Stimulated activated naive CD8-positive, alpha-beta T cell treated with anti-CD3 and anti-CD28 coated beads, Interleukin-15, amount 100 ng/mL, for 72 hours (primary cell): ENCODE measurements around the gene BTBD2.

ENCODE experiments used
- ATAC-seq: fragments of 150-1000 bp; cut with Tn5 transposase; 2 replicates; pipeline ENCODE4 v1.10.0; 2021; ENCODE audit warnings: mild to moderate bottlenecking, moderate library complexity
- DNase-seq, 2 donors: peaks; one replicate each; pipeline ENCODE4 v3.0.0; 2021 to 2022
- H3K27ac Mint-ChIP-seq, 2 donors: one replicate each; pipeline ENCODE4 v1.8.0; 2022; ENCODE audit warnings: mild to moderate bottlenecking in 2 of 2, mixed read lengths in 2 of 2, moderate library complexity in 2 of 2
- H3K27me3 Mint-ChIP-seq: one replicate; pipeline ENCODE4 v1.8.0; 2022; ENCODE audit warnings: mixed read lengths
- H3K4me1 Mint-ChIP-seq: one replicate; pipeline ENCODE4 v1.8.0; 2022; ENCODE audit warnings: mild to moderate bottlenecking, mixed read lengths
- H3K4me3 Mint-ChIP-seq, 2 donors: one replicate each; pipeline ENCODE4 v1.8.0; 2022; ENCODE audit warnings: mild to moderate bottlenecking in 2 of 2, mixed read lengths in 2 of 2, moderate library complexity in 1 of 2
- H3K9me3 Mint-ChIP-seq, 2 donors: one replicate each; pipeline ENCODE4 v1.8.0; 2022; ENCODE audit warnings: mixed read lengths in 2 of 2

Gene BTBD2

GRCh38 chr19:2054763-2055162, 39.2 kb upstream of the BTBD2 start:
- Mint-ChIP-seq H3K9me3 (no peaks in the 10 kb centered on the region), H3K27ac (no peak overlapping the region), H3K4me3 (peak overlapping the region in 1 of 2 donors; percentile 64), H3K4me1 (peaks cover 89% of the 10 kb centered on the region), H3K27me3 (no peaks in the 10 kb centered on the region)
- no peak for ATAC-seq
- DNase-seq, result no peak

GRCh38 chr19:2053601-2054389, 38.3 kb upstream of the BTBD2 start:
- Mint-ChIP-seq H3K4me1 (peaks cover 90% of the 10 kb centered on the region), H3K27ac (peak overlapping the region; percentile 67 to 85), H3K9me3 (no peaks in the 10 kb centered on the region), H3K4me3 (peak overlapping the region in 1 of 2 donors; percentile 26), H3K27me3 (no peaks in the 10 kb centered on the region)
- ATAC-seq (no peak), DNase-seq (no peak)

DNA sequence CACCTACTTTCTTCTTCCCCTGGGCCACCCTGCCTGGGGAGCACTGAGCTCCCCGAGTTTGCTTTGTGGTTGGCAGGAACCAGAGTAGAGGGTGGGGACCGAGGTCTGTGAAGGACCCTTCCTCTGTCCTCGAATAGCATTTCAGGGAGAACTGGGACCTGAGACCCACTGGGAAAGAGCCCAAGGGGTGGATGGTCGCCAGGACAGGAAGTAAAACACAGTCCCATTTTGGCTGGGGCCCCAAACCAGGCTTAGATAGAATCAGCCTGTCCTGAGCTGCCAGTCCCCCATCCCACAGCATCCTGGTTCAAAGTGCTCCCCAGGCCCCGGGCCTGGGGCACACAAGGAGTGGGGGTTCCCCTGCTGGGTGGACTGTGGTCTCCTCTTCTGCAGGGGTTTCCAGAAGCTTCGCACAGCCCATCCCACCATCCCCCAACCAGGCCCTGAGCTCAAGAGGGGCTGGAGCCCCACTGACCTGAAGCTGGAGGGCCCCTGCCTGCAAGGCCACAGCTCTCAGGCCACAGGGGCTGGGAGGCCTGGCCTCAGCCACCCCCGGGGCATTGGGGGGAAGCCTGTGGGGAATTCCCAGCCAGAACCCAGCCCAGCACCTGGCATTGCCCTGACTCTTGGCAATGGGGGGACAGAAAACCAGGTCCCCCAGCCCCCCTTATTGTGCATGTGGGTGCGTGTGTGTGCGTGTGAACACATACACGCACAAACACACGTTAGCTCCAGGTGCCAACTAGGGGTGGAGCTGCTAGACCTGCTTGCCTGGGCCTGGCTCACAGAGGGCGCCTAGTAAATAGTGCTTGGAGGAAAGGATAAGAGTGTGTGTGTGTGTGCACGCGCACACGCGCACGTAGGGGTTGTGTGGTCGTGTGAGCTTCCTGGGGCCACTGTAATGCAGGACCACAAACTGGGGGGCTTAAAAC, 36.5 kb upstream of the BTBD2 start:
- ATAC-seq, result peak; percentile 21

DNA sequence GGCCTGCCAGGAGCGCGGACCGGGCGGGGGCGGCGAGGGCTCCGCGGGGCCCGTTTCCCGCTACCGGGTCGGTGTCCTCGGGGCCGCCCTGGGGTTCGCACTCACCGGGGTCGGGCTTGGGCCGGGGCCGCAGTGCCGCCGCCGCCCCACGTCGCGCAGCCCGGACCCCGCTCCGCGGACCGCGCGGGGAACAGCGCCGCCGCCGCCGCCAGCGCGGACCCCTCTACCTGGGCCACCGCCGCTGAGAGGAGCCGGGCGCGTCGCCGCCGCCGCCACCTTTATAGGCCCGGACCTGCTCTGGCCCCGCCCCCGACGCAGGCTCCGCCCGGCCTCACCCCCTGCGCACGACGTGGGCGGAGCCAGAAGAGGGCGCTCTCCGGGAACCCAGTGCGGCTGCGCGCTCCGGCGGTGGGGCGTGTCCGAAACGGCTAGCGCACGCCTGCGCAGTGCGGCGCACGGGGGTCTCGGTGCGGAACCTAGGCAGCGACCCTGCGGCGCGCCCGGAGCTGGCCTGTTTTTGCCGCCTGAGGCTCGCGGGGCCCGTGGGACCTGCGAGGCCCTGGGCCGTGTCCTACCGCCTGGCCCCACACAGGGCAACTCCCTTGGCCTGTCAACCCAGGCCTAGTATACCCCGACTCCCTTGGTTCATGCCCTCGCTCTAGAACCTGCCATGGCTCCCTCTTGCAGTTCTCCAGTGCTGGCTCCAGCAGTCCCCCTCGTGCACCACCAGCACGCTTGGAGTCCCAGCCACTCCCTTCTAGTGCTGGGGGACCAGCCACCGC, 35.7 kb upstream of the BTBD2 start, which contains the start of gene MKNK2:
MKNK2 (minus strand) TSS at position 254 of the 782 bp plus-strand sequence. CDS start 393 bp downstream, outside the sequence.
- H3K27ac Mint-ChIP-seq, result peak within 1 kb of the TSS; percentile 88 to 99
- ATAC-seq (peak; percentile 81), DNase-seq (peak; percentile 95 to 98)
- peaks cover 86% of the 10 kb centered on the region for H3K4me1 Mint-ChIP-seq
- peak within 1 kb of the TSS; percentile 89 to 92 for H3K4me3 Mint-ChIP-seq
- H3K27me3 Mint-ChIP-seq, result no peaks in the 10 kb centered on the region
- H3K9me3 Mint-ChIP-seq, result no peaks in the 10 kb centered on the region

More for the DNA sequence above, 36.5 kb upstream of the BTBD2 start:
- H3K27ac Mint-ChIP-seq, result peak overlapping the region; percentile 88 to 99
- H3K27me3 Mint-ChIP-seq, result no peaks in the 10 kb centered on the region
- peak overlapping the region; percentile 84 to 87 for H3K4me3 Mint-ChIP-seq
- H3K9me3 Mint-ChIP-seq, result no peaks in the 10 kb centered on the region
- peaks cover 90% of the 10 kb centered on the region for H3K4me1 Mint-ChIP-seq
- peak; percentile 53 to 59 for DNase-seq

DNA sequence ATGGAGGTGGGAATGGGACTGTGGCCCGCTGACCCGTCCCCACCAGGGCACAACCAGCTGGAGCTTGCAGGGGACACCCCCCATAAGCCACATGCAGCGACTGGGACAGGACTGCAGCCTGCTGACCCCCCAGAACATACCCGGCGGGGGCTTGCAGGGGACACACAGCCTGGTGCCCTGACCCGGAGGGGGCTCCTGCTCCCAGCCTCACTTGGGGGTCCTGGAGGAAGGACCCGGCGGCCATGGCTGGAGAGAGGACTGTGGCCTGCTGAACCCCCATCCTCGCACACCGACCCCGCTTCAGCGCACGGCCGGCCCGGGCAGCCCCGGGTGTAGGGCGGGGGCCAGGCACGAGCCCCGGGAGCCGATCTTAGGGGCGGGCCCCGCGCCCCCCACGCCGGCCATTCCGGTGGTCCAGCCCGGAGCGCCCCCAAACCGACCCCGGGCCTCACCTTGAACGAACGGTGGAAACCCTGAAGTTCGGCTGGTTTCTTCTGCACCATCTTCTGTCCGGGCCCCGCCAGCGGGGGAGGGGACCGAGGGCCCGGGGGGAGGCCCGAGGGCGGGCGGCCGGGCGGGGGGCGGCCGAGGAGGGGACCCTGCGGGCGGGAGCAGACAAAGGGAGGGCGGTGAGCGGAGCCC, 35.0 kb upstream of the BTBD2 start:
- H3K4me1 Mint-ChIP-seq, result peaks cover 86% of the 10 kb centered on the region
- H3K4me3 Mint-ChIP-seq, result peak overlapping the region; percentile 89 to 92
- DNase-seq (peak in 1 of 2 donors; percentile 49), ATAC-seq (peak; percentile 21)
- no peaks in the 10 kb centered on the region for H3K9me3 Mint-ChIP-seq
- no peaks in the 10 kb centered on the region for H3K27me3 Mint-ChIP-seq
- peak overlapping the region in 1 of 2 donors; percentile 95 for H3K27ac Mint-ChIP-seq

DNA sequence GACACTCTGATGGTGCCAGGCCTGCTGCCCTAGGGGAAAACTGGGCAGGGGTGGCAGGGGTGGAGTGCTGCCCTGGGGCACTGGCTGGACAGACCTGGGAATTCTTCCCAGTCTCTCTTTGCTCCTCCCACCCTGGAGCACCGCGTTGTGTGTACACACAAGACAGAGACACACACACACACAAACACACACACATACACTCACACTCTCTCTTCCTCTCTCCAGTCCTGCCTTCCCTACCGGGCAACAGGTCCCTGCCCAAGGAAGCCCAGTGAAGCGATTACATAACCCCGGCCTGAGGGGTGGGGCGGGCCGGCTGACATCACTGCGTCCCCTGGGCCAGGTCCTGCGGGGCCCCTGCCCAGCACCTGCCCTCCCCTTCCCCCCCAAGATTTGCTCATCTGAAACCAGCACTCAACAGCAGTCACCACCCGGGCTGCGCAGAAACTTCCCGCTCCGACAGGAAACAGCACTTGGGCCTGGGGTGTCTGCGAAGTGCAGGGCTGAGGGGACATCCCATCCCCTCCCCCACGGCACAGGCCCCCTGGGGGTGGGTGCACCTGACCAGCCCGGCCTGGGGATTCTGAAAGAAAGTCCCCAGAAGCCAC, 34.3 kb upstream of the BTBD2 start:
- Mint-ChIP-seq H3K4me1 (peaks cover 86% of the 10 kb centered on the region), H3K27ac (peak overlapping the region; percentile 74 to 95), H3K9me3 (no peaks in the 10 kb centered on the region), H3K4me3 (peak overlapping the region; percentile 89 to 92), H3K27me3 (no peaks in the 10 kb centered on the region)
- DNase-seq (peak; percentile 64 to 76), ATAC-seq (peak; percentile 57)

- Mint-ChIP-seq H3K4me1 (peaks cover 86% of the 10 kb centered on the region), H3K27me3 (no peaks in the 10 kb centered on the region), H3K27ac (peak overlapping the region in 1 of 2 donors; percentile 95), H3K4me3 (peak overlapping the region; percentile 89 to 92), H3K9me3 (no peaks in the 10 kb centered on the region)
- DNase-seq (no peak), ATAC-seq (no peak)
Measured at GRCh38 chr19:2048959-2049740, 33.6 kb upstream of the BTBD2 start.

GRCh38 chr19:2048104-2048958, 32.8 kb upstream of the BTBD2 start:
- Mint-ChIP-seq H3K27ac (peak overlapping the region in 1 of 2 donors; percentile 93), H3K9me3 (no peaks in the 10 kb centered on the region), H3K4me3 (peak overlapping the region; percentile 89 to 92), H3K4me1 (peaks cover 86% of the 10 kb centered on the region), H3K27me3 (no peaks in the 10 kb centered on the region)
- no peak for DNase-seq
- ATAC-seq, result no peak

DNA sequence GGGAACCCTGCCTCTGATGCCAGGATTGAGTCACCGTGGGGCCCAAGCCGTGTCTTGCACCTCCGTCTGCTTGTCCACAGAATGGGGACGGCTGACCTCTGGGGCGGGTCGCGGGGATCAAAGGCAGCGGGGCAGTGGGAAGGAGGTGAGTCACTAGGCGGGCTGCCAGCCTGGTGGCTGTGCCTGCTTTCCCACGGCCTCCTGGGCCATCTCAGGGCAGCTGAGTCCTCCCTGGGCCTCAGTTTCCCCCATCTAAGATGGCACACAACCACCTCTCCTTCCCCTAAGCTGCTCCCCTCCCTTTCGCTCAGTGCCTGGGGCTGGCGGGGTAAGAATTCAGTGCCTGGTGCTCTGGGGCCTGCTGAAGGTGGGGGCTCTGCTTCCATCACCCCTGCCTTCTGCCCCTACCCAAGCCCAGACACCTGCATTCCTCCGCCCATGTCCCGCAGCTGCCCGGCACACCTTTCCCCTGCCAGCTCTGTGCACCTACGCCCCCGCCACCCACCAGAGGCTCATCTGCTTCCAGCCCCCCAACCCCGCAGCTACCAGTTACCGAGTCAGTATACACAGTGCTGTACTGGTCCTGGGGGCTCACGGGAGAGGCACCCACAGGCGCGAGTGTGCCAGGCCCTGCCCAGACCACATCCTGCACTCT, 32.1 kb upstream of the BTBD2 start:
- no peaks in the 10 kb centered on the region for H3K27me3 Mint-ChIP-seq
- H3K4me3 Mint-ChIP-seq, result peak overlapping the region; percentile 57 to 92
- DNase-seq (no peak), ATAC-seq (no peak)
- H3K4me1 Mint-ChIP-seq, result peaks cover 86% of the 10 kb centered on the region
- no peaks in the 10 kb centered on the region for H3K9me3 Mint-ChIP-seq
- H3K27ac Mint-ChIP-seq, result peak overlapping the region; percentile 16 to 93

- DNase-seq, result no peak
- Mint-ChIP-seq H3K9me3 (no peaks in the 10 kb centered on the region), H3K27me3 (no peaks in the 10 kb centered on the region), H3K4me1 (peaks cover 86% of the 10 kb centered on the region), H3K27ac (peak overlapping the region in 1 of 2 donors; percentile 30), H3K4me3 (peak overlapping the region in 1 of 2 donors; percentile 57)
- no peak for ATAC-seq
Measured at GRCh38 chr19:2047076-2047448, 31.5 kb upstream of the BTBD2 start.

GRCh38 chr19:2046046-2046907, 30.8 kb upstream of the BTBD2 start:
- ATAC-seq, result no peak
- no peaks in the 10 kb centered on the region for H3K27me3 Mint-ChIP-seq
- H3K9me3 Mint-ChIP-seq, result no peaks in the 10 kb centered on the region
- no peak for DNase-seq
- H3K27ac Mint-ChIP-seq, result peak overlapping the region in 1 of 2 donors; percentile 19
- H3K4me3 Mint-ChIP-seq, result no peak overlapping the region
- peaks cover 83% of the 10 kb centered on the region for H3K4me1 Mint-ChIP-seq

DNA sequence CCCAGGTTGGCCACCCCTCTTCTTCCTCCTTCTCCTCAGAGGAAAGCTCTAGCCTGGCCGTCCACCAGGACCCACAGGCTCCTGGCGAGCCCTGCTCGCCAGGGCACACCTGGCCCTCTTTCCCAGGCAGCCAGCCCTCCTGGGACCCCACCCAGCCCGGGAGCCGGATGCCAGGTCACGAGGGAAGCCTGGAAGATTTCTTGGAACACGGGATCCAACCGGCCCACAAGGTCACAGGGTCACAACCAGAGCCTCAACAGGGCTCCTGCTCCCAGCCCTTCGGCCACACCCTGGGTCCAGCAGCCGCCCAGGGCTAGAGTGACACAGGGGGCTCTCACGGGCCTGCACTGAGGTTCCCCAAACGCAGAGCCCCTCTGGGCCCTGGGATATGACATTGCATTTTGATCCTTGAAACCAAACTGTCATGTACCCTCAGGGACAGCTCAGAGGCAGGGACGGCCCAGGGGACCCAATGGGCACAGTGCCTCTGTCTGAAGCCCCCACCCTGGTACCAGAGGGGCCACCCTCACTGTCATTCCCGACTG, 30.1 kb upstream of the BTBD2 start:
- no peak for ATAC-seq
- H3K27me3 Mint-ChIP-seq, result no peaks in the 10 kb centered on the region
- no peak overlapping the region for H3K4me3 Mint-ChIP-seq
- peak overlapping the region in 1 of 2 donors; percentile 92 for H3K27ac Mint-ChIP-seq
- H3K9me3 Mint-ChIP-seq, result no peaks in the 10 kb centered on the region
- peaks cover 88% of the 10 kb centered on the region for H3K4me1 Mint-ChIP-seq
- DNase-seq, result no peak
